GM12865 (cell line): Measurements from ENCODE around the gene FBXO46.
A peak's percentile ranks its signal among the peaks of the same experiment; 100 is the strongest.
"Not testable (repeated sequence)": the region's sequence is repeated elsewhere in the genome, so short reads cannot be mapped to it uniquely, and the experiment has no call there.

Source experiments
- DNase-seq: peaks from one replicate; pipeline ENCODE4 v3.0.0; 2010; ENCODE audit warnings: low read depth
- H3K4me3 ChIP-seq: 2 replicates; pipeline ENCODE4 v1.5.1; 2011; ENCODE audit warnings: mild to moderate bottlenecking, low read depth, low read length, control low read depth
- TF ChIP-seq, protein P1 (sequence below): IDR thresholded peaks from 2 replicates; pipeline ENCODE4 v1.5.1; 2011; ENCODE audit warnings: low read length, control low read depth, low read depth, inconsistent platforms; ENCODE audit not compliant: insufficient read depth; ENCODE audit errors: missing control alignments

Gene FBXO46

DNA sequence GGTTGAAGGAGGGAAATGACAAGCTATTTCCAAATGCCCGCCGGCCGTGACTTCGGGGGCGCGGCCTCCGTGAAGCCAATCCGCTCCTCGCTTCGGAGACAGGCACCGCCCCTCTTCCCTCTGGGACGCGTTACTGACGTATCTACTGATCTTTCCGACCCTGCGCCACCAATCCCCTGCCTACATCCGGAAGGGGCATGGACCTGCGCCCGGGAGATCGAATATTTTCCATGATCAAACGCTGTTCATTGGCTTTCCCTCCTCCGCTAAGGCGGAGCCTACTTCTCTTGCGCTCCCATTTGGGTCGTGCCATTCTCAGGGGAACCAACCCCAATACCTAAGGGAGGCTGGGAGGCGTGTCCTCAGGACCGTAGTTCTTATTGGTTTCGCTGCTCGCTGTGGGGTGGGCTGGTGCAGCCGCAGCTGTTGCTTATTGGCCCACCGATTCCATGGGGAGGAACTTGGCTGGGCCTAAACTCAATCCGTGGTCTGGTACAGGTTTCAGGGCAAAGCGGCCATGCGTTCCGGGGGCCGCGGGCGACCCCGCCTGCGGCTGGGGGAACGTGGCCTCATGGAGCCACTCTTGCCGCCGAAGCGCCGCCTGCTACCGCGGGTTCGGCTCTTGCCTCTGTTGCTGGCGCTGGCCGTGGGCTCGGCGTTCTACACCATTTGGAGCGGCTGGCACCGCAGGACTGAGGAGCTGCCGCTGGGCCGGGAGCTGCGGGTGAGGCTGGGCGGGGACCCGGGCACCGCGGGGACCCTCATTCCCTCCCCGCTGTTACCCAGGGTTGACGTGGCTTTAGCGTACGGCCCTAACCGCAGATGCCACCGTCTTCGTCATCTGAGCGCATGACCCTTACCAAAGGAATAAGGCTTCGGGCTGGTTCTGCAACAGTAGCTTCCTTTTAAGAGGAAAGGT lies 38.2 kb downstream of the FBXO46 start, which contains the start of gene QPCTL:
Gene QPCTL (plus strand): TSS at position 480 of the 919 bp plus-strand sequence. CDS start 38 bp downstream, at position 518.
- TF ChIP-seq, protein P1, sequence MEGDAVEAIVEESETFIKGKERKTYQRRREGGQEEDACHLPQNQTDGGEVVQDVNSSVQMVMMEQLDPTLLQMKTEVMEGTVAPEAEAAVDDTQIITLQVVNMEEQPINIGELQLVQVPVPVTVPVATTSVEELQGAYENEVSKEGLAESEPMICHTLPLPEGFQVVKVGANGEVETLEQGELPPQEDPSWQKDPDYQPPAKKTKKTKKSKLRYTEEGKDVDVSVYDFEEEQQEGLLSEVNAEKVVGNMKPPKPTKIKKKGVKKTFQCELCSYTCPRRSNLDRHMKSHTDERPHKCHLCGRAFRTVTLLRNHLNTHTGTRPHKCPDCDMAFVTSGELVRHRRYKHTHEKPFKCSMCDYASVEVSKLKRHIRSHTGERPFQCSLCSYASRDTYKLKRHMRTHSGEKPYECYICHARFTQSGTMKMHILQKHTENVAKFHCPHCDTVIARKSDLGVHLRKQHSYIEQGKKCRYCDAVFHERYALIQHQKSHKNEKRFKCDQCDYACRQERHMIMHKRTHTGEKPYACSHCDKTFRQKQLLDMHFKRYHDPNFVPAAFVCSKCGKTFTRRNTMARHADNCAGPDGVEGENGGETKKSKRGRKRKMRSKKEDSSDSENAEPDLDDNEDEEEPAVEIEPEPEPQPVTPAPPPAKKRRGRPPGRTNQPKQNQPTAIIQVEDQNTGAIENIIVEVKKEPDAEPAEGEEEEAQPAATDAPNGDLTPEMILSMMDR: no peak
- DNase-seq: peak; percentile 100
- peak within 1 kb of the TSS; percentile 100 for H3K4me3 ChIP-seq

DNA sequence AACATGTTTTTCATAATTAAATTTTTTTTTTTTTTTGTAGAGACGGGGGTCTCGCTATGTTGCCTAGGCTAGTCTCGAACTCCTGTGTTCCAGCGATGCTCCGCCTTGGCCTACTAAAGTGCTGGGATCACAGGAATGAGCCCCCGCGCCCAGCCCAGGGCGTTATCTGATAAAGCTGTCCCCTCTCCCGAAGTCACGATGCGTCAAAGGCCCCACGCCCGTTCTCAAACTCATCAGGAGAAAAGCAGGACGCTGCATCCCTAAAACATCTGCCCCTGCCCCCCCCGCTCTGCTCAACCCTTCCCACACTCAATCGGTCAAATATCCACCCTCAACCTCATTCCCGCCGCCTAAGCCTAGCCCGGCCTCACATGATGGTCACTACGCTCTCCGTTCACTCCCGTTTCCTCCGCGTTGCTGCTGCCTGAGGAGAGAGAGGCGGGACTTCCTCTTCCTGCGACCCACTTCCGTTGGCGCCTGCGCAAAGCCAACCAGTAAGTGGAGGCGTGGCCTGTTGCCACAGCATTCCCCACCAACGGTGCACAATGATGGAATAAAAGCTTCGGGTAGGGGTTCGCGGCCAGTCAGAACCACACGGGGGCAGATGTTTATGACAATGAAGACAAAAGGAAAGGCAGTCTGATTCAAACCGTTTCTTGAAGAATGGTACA lies 39.0 kb downstream of the FBXO46 start, which contains the start of gene SNRPD2:
Gene SNRPD2 (minus strand): TSS at position 438 of the 671 bp plus-strand sequence. CDS start 65 bp downstream, at position 373.
- peak; percentile 96 for DNase-seq

DNA sequence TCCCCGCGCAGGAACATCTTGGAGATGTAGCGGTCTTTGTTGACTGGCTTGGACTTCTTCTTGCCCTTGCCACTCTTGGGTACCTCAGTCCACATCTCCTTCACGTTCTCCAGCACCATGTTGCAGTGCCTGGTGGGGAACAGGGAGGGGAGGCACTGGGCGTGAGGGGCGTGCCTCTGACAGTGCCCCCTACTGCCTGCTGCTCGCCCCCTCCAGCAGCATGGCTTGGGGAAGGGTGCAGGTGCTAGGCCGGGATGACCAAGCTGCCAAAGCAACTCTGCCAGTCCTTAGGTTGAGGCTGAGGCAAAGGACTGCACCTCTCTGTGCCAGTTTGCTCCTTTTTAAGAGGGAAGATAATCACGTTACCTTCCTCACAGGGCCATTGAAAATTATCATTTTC lies 43.1 kb downstream of the FBXO46 start:
- TF ChIP-seq, protein P1: no peak
- no peak overlapping the region for H3K4me3 ChIP-seq
- DNase-seq: no peak

More for the DNA sequence above, 39.0 kb downstream of the FBXO46 start, which contains the start of gene SNRPD2:
- TF ChIP-seq, protein P1: no peak
- peak within 1 kb of the TSS; percentile 100 for H3K4me3 ChIP-seq

DNA sequence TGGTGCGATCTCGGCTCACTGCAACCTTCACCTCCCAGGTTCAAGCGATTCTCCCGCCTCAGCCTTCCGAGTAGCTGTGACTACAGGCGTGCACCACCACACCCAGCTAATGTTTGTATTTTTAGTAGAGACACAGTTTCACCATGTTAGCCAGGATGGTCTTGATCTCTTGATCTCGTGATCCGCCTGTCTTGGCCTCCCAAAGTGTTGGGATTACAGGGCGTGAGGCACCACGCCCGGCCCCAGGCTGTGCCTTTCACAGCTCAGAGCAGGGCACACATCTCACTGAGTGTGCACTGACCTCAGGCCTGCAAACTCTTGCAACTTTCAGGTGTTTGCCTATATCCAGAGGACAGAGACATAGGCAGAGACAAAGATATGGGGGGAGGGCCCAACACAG lies 45.7 kb downstream of the FBXO46 start:
- DNase-seq: not testable (repeated sequence)

DNA sequence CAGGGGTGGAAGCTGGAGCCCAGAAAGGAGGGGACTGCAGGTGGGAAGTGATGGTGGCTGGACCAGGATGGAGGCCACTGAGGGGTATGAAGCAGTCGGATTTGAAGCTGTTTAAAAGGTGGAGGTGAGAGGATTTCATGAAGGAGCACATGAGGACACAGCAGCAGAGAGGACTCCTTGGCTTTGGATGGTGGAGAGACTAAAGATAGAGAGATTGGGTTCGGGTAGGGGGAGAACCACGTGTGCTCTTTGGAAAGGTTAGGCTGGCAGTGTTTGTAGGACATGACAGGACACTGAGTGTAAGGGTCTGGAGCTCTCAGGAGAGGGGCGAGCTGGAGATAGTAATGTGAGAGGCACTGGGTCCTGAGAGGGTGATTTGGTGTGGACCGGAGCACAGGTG lies 47.8 kb downstream of the FBXO46 start:
- no peak for DNase-seq
- TF ChIP-seq, protein P1: no peak
- H3K4me3 ChIP-seq: no peak overlapping the region

More for the DNA sequence above, 45.7 kb downstream of the FBXO46 start:
- not testable (repeated sequence) for H3K4me3 ChIP-seq

DNA sequence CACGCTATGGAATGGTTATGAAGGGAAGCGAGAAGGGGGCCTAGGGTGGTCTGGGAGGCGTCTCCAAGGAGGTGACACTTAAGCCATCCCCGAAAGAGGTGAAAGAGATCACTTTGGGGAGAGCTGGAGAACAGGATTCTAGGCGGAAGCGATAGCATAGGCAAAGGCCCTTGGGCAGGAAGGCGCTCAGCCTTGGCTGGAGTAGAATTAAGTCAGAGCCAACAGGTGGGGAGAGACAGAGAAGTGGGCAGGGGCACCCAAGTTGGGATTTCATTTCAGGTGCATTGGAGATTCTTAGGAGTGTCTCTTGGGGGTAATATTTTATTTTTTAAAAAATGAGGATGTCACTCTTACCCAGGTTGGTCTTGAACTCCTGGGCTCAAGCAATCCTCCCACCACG lies 48.6 kb downstream of the FBXO46 start:
- H3K4me3 ChIP-seq: no peak overlapping the region
- DNase-seq: no peak
- TF ChIP-seq, protein P1: no peak

DNA sequence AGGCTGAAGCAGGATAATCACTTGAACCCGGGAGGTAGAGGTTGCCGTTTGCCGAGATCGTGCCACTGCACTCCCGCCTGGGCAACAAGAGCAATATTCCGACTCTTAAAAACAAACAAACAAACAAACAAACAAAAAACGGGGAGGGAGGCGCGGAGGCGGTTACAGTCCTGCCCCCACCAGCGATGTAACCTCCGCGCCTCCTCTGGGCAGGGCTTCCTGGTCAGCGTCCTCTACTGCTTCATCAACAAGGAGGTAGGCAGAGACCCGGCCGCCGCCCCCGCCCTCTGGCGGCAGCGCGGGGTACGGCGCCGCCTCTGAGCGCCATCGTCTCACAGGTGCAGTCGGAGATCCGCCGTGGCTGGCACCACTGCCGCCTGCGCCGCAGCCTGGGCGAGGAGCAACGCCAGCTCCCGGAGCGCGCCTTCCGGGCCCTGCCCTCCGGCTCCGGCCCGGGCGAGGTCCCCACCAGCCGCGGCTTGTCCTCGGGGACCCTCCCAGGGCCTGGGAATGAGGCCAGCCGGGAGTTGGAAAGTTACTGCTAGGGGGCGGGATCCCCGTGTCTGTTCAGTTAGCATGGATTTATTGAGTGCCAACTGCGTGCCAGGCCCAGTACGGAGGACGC lies 49.2 kb downstream of the FBXO46 start:
- TF ChIP-seq, protein P1: peak; percentile 96
- DNase-seq: peak; percentile 90
- H3K4me3 ChIP-seq: no peak overlapping the region
